GM12878 (cell line): ENCODE results near the gene YIPF5.

Experiments
- CHD1 ChIP-seq: IDR thresholded peaks from 2 replicates; pipeline ENCODE4 v1.6.1; 2012; ENCODE audit warnings: low read depth, low read length, improper control_type of control experiment
- EZH2 ChIP-seq: IDR thresholded peaks from 2 replicates; pipeline ENCODE4 v1.6.1; 2012; ENCODE audit warnings: low read depth, mild to moderate bottlenecking, control low read depth, inconsistent platforms, low read length, borderline replicate concordance; ENCODE audit not compliant: control insufficient read depth
- PML ChIP-seq: IDR thresholded peaks from 2 replicates; pipeline ENCODE4 v1.6.1; 2012; ENCODE audit warnings: low read length, inconsistent platforms
- SP1 ChIP-seq: IDR thresholded peaks from one replicate; pipeline ENCODE4 v1.6.1; 2011; ENCODE audit warnings: low read depth, low read length
- TF ChIP-seq, protein P1 (sequence below): IDR thresholded peaks from 2 replicates; pipeline ENCODE4 v1.6.1; 2012; ENCODE audit warnings: low read depth, low read length, improper control_type of control experiment
- TF ChIP-seq, protein P2 (sequence below): IDR thresholded peaks from 2 replicates; pipeline ENCODE4 v1.6.1; 2011; ENCODE audit warnings: low read depth, mild to moderate bottlenecking, low read length, moderate library complexity, borderline replicate concordance; ENCODE audit errors: extremely low read depth
- TF ChIP-seq, protein P3 (sequence below), 3 experiments: IDR thresholded peaks in 2 of 3; conservative IDR thresholded peaks in 1 of 3; 2 replicates each; pipeline ENCODE4 v1.5.1; 2011; ENCODE audit warnings: low read depth in 3 of 3, low read length in 3 of 3, mild to moderate bottlenecking in 3 of 3, control low read depth in 2 of 3, moderate library complexity in 2 of 3, inconsistent platforms in 1 of 3, mixed read lengths in 1 of 3; ENCODE audit not compliant: control insufficient read depth in 2 of 3, insufficient read depth in 1 of 3; ENCODE audit errors: extremely low read depth in 1 of 3

DNA sequence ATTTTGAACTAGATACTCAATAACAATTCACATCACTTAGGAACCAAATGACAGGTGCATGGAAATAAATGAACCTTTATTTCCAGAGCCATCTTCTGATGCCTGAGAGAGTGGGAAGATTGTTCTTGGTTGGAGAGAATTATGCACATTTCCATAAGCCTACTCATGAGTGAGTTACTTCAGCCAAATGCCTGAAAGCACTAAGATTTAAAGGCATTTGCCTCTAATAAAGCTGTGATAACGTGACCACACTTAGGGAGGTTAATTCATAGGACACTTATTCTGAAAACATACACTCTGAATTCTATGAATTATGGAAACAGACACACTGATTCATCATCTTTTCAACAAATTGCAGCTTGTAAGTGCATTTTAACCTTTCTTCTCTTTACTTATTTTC is 40.2 kb upstream of the YIPF5 start:
- TF ChIP-seq, protein P1, sequence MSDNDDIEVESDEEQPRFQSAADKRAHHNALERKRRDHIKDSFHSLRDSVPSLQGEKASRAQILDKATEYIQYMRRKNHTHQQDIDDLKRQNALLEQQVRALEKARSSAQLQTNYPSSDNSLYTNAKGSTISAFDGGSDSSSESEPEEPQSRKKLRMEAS: no peak
- TF ChIP-seq, protein P2, sequence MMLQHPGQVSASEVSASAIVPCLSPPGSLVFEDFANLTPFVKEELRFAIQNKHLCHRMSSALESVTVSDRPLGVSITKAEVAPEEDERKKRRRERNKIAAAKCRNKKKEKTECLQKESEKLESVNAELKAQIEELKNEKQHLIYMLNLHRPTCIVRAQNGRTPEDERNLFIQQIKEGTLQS: no peak
- no peak for TF ChIP-seq SP1
- no peak for TF ChIP-seq CHD1
- TF ChIP-seq, protein P3, sequence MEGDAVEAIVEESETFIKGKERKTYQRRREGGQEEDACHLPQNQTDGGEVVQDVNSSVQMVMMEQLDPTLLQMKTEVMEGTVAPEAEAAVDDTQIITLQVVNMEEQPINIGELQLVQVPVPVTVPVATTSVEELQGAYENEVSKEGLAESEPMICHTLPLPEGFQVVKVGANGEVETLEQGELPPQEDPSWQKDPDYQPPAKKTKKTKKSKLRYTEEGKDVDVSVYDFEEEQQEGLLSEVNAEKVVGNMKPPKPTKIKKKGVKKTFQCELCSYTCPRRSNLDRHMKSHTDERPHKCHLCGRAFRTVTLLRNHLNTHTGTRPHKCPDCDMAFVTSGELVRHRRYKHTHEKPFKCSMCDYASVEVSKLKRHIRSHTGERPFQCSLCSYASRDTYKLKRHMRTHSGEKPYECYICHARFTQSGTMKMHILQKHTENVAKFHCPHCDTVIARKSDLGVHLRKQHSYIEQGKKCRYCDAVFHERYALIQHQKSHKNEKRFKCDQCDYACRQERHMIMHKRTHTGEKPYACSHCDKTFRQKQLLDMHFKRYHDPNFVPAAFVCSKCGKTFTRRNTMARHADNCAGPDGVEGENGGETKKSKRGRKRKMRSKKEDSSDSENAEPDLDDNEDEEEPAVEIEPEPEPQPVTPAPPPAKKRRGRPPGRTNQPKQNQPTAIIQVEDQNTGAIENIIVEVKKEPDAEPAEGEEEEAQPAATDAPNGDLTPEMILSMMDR (IDR thresholded peaks at IDR 0.05 in 2 of 3, conservative IDR thresholded peaks at IDR 0.05 in 1 of 3; ENCODE audit: control insufficient read depth in 2 of 3, extremely low read depth in 1 of 3, insufficient read depth in 1 of 3, low read depth in 3 of 3, low read length in 3 of 3): no peak
- no peak for TF ChIP-seq PML
- TF ChIP-seq EZH2: no peak
